ENCODE measurements around the gene PLOD1. TPM values are rescaled to one million over a fixed set of nuclear protein-coding genes. Genes with fewer than 3 reads are reported as not detected.
"Not testable (repeated sequence)": the region's sequence is repeated elsewhere in the genome, so short reads cannot be mapped to it uniquely, and the experiment has no call there.

Gene PLOD1
- total RNA-seq, 1 donor from 2014 or later: 110 TPM

DNA sequence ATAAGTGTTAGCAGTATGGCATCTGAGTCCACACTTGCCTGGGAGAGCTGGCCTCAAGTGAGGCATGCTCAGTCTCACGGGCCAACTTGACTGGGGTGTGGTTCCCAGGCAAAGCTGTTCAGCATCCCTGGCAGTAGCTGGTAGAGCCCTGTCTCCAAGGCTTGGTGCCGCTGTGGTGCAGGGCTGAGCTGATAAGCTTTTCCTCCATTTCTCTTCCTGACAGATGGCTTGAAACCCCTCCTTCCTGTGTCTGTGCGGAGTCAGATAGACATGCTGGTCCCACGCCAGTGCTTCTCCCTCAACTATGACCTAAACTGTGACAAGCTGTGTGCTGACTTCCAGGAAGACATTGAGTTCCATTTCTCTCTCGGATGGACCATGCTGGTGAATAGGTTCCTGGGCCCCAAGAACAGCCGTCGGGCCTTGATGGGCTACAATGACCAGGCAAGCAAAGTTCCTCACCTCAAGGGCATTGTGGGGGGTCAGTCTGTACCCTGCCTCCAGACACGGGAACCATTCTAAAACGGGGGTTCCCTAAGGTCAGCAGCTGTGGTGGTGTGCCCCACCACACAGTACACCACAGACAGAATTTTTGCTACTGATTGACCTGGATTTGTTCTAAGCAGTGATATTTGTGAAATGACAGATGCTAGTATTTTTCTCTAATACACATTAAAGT, 71.1 kb downstream of the PLOD1 start:
- H3K36me3 Mint-ChIP-seq: peaks cover 25% of the 10 kb centered on the region

DNA sequence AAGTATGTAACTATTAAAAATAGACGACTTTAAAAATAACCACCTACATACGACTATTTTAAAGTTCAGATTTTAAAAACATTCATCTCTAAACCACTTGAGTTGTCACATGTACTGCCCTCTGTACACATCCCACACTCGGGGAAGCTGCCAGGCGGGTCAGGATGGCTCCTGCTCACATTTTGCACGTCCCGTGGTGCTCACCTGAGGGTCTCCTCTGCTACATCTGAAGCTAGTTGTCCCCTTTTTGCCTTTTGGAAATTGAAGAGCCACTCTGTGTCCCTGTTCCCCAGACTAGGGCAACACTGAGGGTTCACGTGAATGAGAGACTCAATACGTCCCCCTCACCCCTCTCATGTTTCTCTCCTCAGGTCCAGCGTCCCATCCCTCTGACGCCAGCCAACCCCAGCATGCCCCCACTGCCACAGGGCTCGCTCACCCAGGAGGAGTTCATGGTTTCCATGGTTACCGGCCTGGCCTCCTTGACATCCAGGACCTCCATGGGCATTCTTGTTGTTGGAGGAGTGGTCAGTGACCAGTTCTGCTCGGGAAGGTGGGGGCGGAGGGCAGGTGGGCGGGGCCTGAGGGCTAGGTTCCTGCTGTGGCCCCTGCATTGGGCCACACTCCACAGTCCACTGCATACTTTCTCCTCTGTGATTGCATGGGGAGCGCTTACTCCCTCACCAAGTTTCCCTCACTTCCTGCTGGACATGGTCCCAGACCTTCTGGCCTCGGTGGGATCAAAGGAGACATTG, 71.8 kb downstream of the PLOD1 start:
- no peak for DNase-seq (ENCODE audit: extremely low spot score, unreplicated experiment)
- H3K36me3 Mint-ChIP-seq: peaks cover 25% of the 10 kb centered on the region
- TF ChIP-seq, protein P1, sequence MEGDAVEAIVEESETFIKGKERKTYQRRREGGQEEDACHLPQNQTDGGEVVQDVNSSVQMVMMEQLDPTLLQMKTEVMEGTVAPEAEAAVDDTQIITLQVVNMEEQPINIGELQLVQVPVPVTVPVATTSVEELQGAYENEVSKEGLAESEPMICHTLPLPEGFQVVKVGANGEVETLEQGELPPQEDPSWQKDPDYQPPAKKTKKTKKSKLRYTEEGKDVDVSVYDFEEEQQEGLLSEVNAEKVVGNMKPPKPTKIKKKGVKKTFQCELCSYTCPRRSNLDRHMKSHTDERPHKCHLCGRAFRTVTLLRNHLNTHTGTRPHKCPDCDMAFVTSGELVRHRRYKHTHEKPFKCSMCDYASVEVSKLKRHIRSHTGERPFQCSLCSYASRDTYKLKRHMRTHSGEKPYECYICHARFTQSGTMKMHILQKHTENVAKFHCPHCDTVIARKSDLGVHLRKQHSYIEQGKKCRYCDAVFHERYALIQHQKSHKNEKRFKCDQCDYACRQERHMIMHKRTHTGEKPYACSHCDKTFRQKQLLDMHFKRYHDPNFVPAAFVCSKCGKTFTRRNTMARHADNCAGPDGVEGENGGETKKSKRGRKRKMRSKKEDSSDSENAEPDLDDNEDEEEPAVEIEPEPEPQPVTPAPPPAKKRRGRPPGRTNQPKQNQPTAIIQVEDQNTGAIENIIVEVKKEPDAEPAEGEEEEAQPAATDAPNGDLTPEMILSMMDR (conservative IDR thresholded peaks at IDR 0.05): no peak
- H3K27ac Mint-ChIP-seq: no peak overlapping the region
- H3K27me3 Mint-ChIP-seq: no peaks in the 10 kb centered on the region
- H3K4me3 Mint-ChIP-seq: no peak overlapping the region
- H3K4me1 Mint-ChIP-seq (ENCODE audit: unreplicated experiment): no peaks in the 10 kb centered on the region
- H3K9me3 Mint-ChIP-seq: no peaks in the 10 kb centered on the region

More for the DNA sequence above, 71.1 kb downstream of the PLOD1 start:
- DNase-seq (ENCODE audit: extremely low spot score, unreplicated experiment): no peak
- TF ChIP-seq, protein P1 (conservative IDR thresholded peaks at IDR 0.05): no peak
- Mint-ChIP-seq H3K27me3 (no peaks in the 10 kb centered on the region), H3K27ac (no peak overlapping the region), H3K4me3 (no peak overlapping the region), H3K4me1 (ENCODE audit: unreplicated experiment) (no peaks in the 10 kb centered on the region), H3K9me3 (no peaks in the 10 kb centered on the region)

DNA sequence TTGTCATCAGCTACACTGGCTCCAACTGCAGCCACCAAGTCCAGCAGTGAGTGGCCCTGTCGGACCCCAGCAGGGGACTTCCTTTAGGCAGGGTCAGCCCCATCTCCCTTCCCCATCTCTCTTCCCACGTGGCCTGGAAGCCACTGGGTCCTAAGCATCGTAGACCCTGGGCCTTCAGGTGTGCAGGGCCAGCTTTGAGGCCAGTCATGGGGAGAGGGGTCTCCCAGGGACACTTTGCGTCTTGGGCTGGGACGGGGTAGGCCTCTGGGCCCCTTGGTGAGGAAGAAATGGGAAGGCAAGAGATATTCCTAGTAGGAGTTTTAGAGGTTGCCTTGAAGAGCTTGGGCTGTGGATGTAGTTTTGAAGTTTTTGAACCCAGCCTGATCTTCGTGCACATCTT, 72.7 kb downstream of the PLOD1 start:
- Mint-ChIP-seq H3K9me3 (no peaks in the 10 kb centered on the region), H3K4me3 (no peak overlapping the region), H3K36me3 (peaks cover 23% of the 10 kb centered on the region), H3K27me3 (no peaks in the 10 kb centered on the region), H3K4me1 (ENCODE audit: unreplicated experiment) (no peaks in the 10 kb centered on the region), H3K27ac (no peak overlapping the region)
- no peak for DNase-seq (ENCODE audit: extremely low spot score, unreplicated experiment)
- TF ChIP-seq, protein P1 (conservative IDR thresholded peaks at IDR 0.05): no peak

DNA sequence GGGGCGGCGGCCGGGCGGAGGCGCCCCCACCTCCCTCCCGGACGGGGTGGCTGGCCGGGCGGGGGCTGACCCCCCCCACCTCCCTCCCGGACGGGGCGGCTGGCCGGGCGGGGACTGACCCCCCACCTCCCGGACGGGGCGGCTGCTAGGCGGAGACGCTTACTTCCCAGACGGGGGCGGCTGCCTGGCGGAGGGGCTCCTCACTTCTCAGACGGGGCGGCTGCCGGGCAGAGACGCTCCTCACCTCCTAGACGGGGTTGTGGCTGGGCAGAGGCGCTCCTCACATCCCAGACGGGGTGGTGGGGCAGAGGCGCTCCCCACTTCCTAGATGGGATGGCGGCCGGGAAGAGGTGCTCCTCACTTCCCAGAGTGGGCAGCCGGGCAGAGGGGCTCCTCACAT, 73.8 kb downstream of the PLOD1 start:
- not testable (repeated sequence) for H3K4me3 Mint-ChIP-seq

DNA sequence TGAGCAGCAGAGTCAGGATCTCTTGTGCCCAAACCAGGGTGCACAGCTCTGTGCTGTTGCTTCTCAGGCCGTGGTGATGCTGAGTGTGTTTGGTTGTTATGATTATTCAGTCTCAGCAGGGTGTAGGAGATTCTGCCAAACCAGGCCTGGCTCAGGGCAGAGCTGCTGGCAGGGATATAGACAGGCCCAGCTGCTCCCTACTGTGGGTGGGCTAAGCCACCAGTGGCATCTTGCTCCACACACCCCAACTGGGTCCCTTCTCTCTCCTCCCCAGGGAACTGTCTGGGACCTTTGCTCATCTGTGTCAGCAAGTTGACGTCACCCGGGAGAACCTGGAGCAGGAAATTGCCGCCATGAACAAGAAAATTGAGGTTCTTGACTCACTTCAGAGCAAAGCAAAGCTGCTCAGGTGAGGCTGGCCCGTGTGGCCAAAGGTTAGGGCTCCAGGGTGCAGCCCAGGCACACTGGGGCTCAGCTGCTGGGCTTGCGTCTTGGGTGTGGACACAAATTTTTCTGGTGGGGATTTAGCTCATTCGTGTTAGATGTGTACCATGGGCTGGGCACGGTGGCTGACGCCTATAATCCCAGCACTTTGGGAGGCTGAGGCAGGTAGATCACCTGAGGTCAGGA, 74.9 kb downstream of the PLOD1 start:
- H3K27ac Mint-ChIP-seq: no peak overlapping the region
- TF ChIP-seq, protein P1 (conservative IDR thresholded peaks at IDR 0.05): no peak
- H3K4me1 Mint-ChIP-seq (ENCODE audit: unreplicated experiment): peaks cover 8% of the 10 kb centered on the region
- peaks cover 20% of the 10 kb centered on the region for H3K36me3 Mint-ChIP-seq
- no peaks in the 10 kb centered on the region for H3K9me3 Mint-ChIP-seq
- DNase-seq (ENCODE audit: extremely low spot score, unreplicated experiment): no peak
- no peak overlapping the region for H3K4me3 Mint-ChIP-seq
- no peaks in the 10 kb centered on the region for H3K27me3 Mint-ChIP-seq

More for the DNA sequence above, 73.8 kb downstream of the PLOD1 start:
- not testable (repeated sequence) for H3K27me3 Mint-ChIP-seq; H3K9me3 Mint-ChIP-seq; DNase-seq (ENCODE audit: extremely low spot score, unreplicated experiment); H3K27ac Mint-ChIP-seq; H3K4me1 Mint-ChIP-seq (ENCODE audit: unreplicated experiment)
- H3K36me3 Mint-ChIP-seq: peaks cover 19% of the 10 kb centered on the region
